ACHN (cell line): ENCODE data around the gene PROS1.
"Not testable (repeated sequence)": the region's sequence is repeated elsewhere in the genome, so short reads cannot be mapped to it uniquely, and the experiment has no call there.

Source experiments
- DNase-seq: peaks from one replicate; pipeline ENCODE4 v3.0.0-alpha.2; 2015
- in situ Hi-C: cut with HindIII; loops from 2 replicates; pipeline ENCODE4 v1.10.0; 2017; ENCODE audit warnings: low sequenced_read_pairs, low pct_ligation_motif_present, low pct_unique_long_range_greater_than_20kb

The PROS1 gene

DNA sequence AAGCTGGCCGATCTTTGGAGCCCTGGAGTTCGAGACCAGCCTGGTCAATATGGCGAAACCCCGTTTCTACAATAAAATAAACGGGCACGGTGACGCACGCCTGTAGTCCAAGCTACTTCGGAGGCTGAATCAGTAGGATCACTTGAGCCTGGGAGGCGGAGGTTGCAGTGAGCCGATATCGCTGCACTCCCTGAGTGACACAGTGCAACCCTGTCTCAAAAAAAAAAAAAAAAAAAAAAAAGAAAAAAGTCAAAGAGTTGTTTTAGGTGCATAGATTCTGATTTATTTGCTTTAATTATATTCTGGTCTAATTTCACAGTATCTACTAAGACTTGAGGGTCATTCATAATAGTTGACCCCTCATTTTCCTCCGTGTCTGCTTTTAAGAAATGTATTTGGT, 8.0 kb upstream of the PROS1 start:
- in situ Hi-C loops: no loop called here
- DNase-seq: no peak

DNA sequence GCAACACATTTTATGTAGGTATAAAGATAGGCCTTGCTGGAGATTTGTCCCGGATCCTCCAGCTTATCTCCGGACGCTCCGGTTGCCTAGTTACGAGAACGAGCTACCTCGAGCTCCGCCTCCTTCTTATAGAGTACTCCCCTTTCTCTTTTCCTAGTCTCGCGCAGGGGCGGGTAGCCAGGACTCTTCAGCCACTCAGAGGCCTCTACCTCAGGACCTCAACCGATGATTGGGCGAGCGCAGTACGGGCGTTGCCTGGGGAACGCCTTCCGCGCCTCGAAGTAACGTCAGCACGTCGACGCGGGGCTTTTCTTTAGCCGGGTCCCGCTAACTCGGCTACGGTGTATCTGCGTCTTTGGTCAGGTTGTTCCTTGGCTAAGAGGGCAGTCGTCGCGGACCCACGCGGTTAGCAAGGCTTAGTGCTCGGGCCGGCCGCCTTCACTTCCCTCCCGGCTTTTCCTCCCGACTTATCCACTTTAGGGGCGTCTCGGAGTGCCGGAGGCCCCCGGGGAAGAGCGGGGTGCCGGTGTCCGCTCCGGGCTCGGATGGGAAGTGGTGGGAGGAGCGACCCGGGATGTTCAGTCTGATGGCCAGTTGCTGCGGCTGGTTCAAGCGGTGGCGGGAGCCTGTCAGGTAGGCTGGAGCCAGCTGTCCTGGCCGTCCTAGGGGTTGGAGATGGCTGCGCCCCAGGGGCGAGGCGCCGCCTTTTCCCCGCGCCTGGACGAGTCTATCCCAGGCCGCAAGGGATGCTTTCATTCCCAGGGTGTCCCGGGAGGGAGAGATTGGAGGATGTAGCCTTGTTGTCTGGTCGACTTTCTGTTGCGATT, 6.4 kb upstream of the PROS1 start, which contains the start of gene ARL13B:
Gene ARL13B (plus strand): TSS at position 306 of the 827 bp plus-strand sequence. CDS start 269 bp downstream, at position 575.
- DNase-seq: peak; percentile 98
- in situ Hi-C loops: no loop called here

DNA sequence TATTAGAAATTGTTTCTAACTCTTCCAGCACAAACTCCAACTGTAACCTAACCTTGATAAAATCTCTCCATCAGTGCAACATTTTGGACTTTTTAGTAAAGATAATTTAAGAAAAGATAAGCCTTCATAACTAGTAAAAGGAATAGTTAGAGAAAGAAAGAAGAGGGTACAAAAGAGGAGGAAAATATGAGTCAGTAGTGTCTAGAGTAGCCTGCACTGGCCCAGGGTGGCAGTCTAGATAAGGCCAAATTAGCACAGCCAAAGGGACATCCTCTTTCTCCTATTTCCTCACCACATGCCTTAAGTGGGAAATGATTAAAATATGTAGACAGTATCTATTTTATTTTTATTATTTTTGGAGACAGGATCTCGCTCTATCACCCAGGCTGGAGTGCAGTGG, 3.7 kb downstream of the PROS1 start:
- in situ Hi-C loops: no loop called here
- DNase-seq: no peak

DNA sequence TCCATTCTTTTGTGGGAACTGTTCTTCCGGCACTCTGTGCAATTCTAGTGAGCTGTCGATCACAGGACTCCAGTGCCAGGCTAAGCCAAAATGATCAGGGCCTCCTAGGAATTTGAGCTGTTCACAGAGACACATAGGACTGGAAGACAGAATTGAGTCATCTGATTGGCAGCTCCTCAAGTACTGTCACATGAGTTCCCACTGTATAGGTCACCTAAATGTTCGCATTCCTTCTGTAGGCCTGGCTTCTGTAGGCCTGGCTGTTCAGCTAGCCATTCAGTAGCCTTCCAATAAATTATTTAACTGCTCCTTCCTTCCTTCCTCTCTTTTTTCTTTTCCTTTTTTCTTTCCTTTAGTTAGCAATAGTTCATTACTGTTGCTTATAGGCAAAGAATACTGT, 4.3 kb downstream of the PROS1 start:
- in situ Hi-C loops: no loop called here
- DNase-seq: peak; percentile 90

DNA sequence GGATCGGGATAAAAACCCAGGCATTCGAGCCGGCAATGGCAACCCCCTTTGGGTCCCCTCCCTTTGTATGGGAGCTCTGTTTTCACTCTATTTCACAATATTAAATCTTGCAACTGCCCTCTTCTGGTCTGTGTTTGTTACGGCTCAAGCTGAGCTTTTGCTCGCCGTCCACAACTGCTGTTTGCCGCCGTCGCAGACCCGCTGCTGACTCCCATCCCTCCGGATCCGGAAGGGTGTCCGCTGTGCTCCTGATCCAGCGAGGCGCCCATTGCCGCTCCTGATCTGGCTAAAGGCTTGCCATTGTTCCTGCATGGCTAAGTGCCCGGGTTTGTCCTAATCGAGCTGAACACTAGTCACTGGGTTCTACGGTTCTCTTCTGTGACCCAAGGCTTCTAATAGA, 8.6 kb downstream of the PROS1 start:
- DNase-seq, in situ Hi-C loops: not testable (repeated sequence)

DNA sequence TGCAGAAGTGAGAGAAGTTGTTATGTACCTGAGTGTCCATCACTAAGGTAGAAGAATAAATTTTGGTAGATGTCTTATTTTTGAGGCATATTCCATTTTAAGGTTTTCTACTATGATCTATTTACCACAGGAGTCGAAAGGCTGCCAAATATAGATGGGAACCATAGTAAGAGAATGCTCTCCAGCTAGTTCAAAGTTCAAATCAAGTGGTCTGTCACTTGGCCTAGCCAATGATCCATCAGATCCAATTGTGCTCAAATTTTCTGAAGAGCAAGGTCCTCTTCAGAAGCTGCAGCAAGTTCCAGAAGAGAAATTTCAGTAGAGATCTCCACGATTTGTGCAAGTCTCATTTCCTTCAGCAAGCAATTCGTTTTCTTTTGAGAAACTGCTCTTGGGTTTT, 10.9 kb downstream of the PROS1 start:
- no peak for DNase-seq
- in situ Hi-C loops: no loop called here

DNA sequence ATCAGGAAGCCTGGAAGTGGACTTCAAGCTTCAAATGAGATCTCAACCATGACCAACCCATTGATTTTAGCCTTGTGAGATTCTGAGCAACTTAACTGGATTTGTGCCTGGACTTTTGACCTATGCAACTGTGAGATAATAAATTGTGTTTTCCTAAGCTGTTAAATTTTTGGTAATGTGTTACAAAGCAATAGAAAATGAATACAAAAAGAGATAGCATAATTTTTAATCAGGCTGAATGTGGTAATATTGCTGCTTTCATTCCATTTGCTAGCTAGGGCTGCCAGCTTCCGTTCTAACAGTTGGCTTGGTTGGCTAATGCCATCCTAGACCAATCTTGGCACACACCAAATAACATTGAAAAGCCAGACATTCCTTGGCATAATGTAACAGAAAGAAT, 12.2 kb downstream of the PROS1 start:
- DNase-seq: no peak
- in situ Hi-C loops: no loop called here

DNA sequence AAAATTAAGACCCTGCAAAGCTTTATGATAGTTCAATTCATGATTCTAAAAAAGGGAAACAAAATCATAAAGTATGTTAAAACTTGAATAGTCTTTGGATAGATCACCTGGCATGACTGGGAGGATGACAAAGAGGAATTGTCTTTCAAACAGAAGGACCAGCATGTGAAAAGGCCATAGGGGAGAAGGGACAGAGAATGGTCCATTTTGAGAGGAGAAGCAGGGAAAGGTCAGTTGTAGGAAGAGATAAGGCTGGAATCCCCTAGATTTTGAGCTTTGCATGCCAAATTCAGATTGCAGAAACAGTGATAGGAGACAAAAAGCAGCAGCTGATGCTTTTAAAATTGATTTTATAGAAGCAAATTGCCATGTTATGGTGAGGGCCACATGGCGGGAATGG, 12.7 kb downstream of the PROS1 start:
- no peak for DNase-seq
- in situ Hi-C loops: no loop called here

DNA sequence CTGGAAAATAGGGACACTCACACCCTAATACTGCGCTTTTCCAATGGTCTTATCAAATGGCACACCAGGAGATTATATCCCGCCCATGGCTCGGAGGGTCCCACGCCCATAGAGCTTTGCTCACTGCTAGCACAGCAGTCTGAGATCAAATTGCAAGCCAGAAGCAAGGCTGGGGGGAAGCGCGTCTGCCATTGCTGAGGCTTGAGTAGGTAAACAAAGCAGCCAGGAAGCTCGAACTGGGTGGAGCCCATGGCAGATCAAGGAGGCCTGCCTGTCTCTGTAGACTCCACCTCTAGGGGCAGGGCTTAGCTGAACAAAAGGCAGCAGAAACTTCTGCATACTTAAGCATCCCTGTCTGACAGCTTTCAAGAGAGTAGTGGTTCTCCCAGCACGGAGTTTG, 23.7 kb downstream of the PROS1 start:
- in situ Hi-C loops: not testable (repeated sequence)

DNA sequence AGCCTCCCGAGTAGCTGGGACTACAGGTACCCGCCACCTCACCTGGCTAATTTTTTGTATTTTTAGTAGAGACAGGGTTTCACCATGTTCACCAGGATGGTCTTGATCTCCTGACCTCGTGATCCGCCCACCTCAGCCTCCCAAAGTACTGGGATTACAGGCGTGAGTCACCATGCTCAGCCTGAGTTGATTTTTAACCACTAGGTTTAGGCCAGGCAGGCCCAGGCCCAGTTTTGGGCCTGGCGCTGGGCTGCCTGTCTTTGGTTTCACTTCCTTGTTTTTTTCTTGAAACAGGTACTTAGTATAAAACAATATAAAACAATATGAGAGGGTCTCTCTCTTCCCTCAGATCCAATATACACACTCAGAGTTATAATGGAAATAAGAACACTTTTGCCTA, 36.2 kb downstream of the PROS1 start:
- DNase-seq, in situ Hi-C loops: not testable (repeated sequence)

More for the DNA sequence above, 23.7 kb downstream of the PROS1 start:
- DNase-seq: not testable (repeated sequence)

DNA sequence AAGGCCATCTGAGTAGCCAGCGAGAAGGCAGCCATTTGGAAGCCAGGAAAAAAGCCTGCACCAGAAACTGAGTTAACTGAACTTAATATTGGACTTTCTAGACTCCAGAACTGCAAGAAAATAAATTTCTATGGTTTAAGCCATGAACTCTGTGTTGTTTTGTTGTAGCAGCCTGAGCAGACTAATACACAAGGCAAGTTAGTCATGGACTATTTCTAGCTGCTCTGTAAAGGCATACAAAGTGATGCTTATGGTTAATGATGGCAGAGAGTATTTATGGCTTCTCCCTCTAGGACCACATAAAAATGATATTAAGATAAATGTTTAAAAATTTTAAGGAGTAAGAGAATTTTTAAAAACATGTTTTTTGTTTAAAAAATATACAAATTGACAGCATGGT, 37.1 kb downstream of the PROS1 start:
- no peak for DNase-seq
- in situ Hi-C loops: no loop called here

DNA sequence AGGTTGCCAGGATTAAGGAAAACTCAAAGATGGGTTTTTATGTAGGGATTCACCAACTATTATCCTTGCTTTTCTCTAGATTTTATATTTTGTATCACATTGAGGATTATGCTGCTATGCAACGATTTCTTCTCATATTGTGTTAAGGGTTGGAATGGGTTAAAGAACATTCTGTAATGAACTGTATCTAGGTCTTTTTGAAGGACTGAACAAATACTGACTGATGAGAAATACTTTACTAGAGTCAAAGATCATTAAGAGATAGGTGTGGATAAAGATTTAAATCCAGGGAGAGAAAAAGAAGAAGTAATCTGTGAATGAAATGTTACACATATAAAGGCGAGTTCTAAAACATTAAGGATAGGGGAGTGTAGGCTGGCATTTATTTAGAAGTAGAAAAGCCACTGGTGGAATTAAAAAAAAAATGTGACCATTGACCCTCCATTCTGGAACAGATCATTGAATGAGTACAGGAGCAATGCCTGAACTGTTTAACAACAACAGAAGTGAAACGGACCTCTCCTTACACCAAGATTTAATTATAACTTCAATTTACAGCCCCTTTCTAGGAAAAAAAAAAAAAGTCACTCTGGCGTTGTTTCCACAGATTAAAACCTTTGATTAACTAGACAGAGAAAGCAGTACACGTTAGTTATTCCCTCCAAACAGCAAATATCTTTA, 39.2 kb downstream of the PROS1 start:
- in situ Hi-C loops: no loop called here
- no peak for DNase-seq

DNA sequence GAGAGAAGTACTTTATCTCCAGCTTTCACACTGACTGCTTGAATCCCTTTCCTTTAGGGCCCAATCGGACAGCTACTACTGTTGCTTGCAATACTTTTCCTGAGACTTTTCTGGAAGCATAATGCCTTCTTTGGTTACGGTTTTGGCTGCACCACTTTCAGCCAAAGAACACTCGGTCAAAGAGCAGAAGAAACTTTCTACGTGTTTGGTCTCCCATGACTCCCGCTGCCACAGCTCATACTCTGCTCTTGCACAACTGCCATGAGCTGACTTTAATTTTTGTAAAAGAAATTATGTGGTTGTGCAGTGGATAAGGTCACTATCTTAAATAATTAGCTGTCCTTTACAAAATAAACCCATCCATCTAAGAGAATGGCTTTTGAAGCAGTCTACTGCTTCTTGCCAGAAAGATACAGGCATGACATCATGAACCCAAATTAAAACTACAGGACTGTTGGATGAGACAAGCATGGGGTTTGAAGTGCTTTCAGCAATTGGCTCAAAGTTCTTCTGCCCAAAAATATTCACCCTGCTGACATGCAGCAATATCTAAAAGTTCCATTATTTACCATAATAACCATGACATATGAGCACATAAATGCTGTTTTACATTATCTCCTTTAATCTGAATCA, 42.0 kb downstream of the PROS1 start:
- in situ Hi-C loops: no loop called here
- DNase-seq: no peak

DNA sequence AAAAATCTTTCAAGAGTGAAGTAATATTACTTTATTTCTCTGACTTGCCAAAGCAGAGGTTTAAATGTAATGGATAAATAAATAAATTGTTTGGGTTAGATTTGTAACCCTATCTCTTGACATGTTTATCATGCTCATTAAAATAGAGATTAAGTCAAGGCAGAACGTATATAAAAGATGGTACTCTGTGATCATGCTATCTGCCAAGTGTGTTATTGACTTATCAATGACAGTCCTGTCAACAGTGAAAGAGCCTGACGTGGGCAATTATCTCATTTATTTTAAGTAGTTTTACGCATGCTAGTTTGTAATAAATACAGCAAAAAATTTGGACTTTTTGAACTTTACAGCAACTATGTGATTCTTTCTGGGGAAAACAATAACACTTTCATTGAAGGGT, 43.7 kb downstream of the PROS1 start:
- no peak for DNase-seq
- in situ Hi-C loops: no loop called here

DNA sequence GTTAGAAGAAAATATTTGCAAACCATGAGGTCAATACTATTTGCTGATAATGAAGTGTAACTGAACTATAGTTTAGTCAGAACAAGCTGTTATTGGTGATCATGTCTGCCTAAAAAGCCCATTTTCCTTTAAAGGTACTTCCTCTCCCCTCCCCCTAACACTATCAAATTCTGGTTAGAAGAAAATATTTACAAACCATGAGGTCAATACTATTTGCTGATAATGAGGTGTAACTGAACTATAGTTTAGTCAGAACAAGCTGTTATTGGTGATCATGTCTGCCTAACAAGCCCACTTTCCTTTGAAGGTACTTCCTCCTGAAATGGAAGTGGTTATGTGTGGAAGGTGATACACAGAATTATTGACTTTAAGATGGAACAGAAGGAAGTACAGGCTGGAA, 46.9 kb downstream of the PROS1 start:
- in situ Hi-C loops: no loop called here
- no peak for DNase-seq

DNA sequence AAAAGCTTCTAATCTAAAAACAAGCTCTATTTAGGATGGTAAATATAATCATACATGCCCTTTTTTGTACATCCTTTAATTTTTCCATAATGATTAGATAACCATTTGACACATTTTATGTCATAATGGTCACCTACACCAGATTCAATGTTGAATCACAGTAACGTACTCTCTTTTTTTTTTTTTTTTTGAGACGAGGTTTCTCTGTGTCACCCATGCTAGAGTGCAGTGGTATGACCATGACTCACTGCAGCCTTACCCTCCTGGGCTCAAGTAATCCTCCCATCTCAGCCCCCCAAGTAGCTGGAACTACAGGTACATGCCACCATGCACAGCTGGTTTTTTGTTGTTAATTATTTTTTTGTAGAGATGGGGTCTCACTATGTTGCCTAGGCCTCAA, 49.2 kb downstream of the PROS1 start:
- in situ Hi-C loops: no loop called here
- DNase-seq: peak; percentile 31

DNA sequence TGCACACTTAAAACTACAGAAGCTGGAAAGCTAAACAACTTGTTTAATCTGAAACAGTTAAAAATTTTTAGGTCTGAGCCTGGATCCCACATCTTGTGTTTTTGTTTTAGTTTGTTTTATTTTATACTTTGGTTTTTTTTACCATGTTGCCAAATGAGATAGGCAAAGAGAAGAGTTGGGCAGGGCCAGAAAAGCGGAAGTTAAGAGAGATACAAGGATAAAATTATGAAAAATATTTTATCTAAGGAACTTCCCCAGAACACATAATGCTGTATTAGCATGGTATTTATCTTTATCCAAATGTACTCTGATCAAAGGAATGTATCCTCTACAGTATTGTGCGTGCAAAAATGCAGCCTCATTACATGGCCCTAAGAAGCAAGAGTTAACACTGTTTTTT, 50.7 kb downstream of the PROS1 start:
- DNase-seq: no peak
- in situ Hi-C loops: no loop called here

DNA sequence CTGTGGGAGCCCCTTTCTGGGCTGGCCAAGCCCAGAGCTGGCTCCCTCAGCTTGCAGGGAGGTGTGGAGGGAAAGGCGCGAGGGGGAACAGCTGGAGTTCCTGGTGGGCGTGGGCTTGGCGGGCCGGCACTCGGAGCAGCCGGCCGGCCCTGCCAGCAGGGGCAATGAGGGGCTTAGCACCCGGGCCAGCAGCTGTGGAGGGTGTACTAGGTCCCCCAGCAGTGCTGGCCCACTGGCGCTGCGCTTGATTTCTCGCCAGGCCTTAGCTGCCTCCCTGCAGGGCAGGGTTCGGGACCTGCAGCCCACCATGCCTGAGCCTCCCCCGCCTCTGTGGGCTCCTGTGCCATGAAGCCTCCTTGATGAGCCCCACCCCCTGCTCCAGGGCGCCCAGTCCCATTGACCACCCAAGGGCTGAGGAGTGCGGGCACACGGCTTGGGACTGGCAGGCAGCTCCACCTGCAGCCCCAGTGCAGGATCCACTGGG, 56.1 kb downstream of the PROS1 start:
- DNase-seq, in situ Hi-C loops: not testable (repeated sequence)

DNA sequence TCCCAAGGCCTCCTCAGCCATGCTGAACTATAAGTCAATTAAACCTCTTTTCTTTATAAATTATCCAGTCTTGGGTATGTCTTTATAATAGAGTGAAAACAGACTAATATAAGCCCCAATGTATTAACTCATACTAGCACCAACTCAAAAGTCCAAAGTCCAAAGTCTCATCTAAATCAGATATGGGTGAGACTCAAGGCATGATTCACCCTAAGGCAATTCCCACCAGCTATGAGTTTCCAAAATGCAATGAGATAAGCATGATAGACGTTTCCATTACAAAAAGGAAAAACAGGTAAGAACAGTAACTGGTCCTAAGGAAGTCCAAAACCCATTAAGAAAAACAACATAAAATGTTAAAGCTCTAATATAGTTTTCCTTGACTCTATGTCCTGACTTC, 60.1 kb downstream of the PROS1 start:
- DNase-seq, in situ Hi-C loops: not testable (repeated sequence)
